ENCODE data around the gene CLCN6.

- TF ChIP-seq CTCF (IDR thresholded peaks at IDR 0.05 in 2 of 3, conservative IDR thresholded peaks at IDR 0.05 in 1 of 3; ENCODE audit: borderline replicate concordance in 1 of 3, insufficient read depth in 1 of 3, low read depth in 2 of 3, low read length in 2 of 3) (no peak), CEBPB (IDR thresholded peaks at IDR 0.05; ENCODE audit: low read depth) (no peak), POLR2A (IDR thresholded peaks at IDR 0.05; ENCODE audit: borderline replicate concordance, extremely low read depth, insufficient read depth, insufficient read length) (no peak), EZH2phosphoT487 (IDR thresholded peaks at IDR 0.05; ENCODE audit: borderline replicate concordance) (no peak), RAD21 (IDR thresholded peaks at IDR 0.05; ENCODE audit: low read depth) (no peak), SIN3A (IDR thresholded peaks at IDR 0.05; ENCODE audit: low read depth) (no peak), POLR2AphosphoS5 (IDR thresholded peaks at IDR 0.05; ENCODE audit: low read depth, low read length) (no peak)
These were observed 11.3 kb upstream of the CLCN6 start for GRCh38 chr1:11794446-11795237.

Data from HCT116 (cell line).